ENCODE results near the gene OBSL1. TPM values are rescaled to one million over a fixed set of nuclear protein-coding genes. Genes with fewer than 3 reads are reported as not detected.
A peak's percentile ranks its signal among the peaks of the same experiment; 100 is the strongest.

Gene OBSL1
- total RNA-seq, 4 donors from 2014 or later = 47.9 to 72.9 (median 56.5) TPM

GRCh38 chr2:219553168-219553417, 18.2 kb downstream of the OBSL1 start:
- ATAC-seq = no peak
- DNase-seq = no peak
- TF ChIP-seq CTCF (IDR thresholded peaks at IDR 0.05 in 4 of 5, conservative IDR thresholded peaks at IDR 0.05 in 1 of 5) = no peak
- TF ChIP-seq POLR2A (IDR thresholded peaks at IDR 0.05) = no peak
- no peak overlapping the region for H3K27ac ChIP-seq
- H3K9me3 ChIP-seq = no peaks in the 10 kb centered on the region
- peak overlapping the region; percentile 57 to 67 (median 64) for H3K4me3 ChIP-seq
- intact Hi-C loops (cut with DNase I; ENCODE audit: low total_unique reads) = no loop called here
- in situ Hi-C loops (cut with MboI; ENCODE audit: low sequenced_read_pairs in 4 of 4) = no loop called here
- H3K36me3 ChIP-seq = peaks cover 0 to 3% of the 10 kb centered on the region in 2 donors
- no peaks in the 10 kb centered on the region for H3K27me3 ChIP-seq
- H3K4me1 ChIP-seq = peaks cover 8 to 17% of the 10 kb centered on the region in 2 donors

DNA sequence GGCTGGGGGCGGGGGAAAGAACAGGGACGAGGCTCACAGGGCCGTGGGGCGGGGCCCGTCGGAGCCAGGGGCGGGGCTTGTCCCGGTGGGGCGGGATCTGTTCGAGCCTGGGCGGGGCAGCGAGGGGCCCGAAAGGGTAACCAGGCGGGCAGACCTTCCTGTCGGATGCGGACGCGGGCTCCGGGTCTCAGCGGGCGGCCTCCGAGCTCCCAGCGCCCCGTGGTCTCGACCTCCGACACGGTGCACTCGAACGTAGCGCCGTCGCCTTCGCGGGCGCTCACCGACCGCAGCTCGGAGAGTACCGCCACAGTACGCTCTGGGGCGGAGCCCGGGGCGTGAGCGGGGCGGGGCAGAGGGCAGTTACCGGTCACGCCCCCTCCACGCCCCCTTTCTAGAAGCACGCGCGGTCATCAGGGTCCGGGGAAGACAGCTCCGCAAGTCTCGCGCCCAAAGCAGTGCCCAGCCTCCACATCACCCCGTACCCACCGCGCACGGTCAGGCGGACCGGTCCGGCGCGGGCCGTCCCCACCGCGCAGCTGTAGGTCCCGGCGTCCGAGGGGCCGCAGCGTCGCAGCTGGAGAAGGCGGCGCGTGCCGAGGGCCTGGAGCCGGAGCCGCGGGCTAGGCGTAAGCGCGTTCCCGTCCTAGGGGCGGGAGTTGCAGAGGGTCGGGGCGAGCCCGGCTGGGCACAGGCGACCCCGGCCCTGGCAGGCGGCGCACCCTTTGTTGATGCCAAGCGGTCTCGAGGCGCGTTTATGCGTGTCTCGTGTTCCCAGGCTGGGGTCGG, 18.8 kb downstream of the OBSL1 start:
- in situ Hi-C loops (cut with MboI; ENCODE audit: low sequenced_read_pairs in 4 of 4) = no loop called here
- H3K27me3 ChIP-seq = no peaks in the 10 kb centered on the region
- peaks cover 8 to 17% of the 10 kb centered on the region in 2 donors for H3K4me1 ChIP-seq
- TF ChIP-seq POLR2A (IDR thresholded peaks at IDR 0.05) = no peak
- no peaks in the 10 kb centered on the region for H3K9me3 ChIP-seq
- H3K27ac ChIP-seq = peak overlapping the region in 3 of 4 donors; percentile 28 to 45 (median 41)
- peak; percentile 65 to 73 for DNase-seq
- ATAC-seq = peak; percentile 93
- peaks cover 0 to 3% of the 10 kb centered on the region in 2 donors for H3K36me3 ChIP-seq
- peak overlapping the region; percentile 57 to 67 (median 64) for H3K4me3 ChIP-seq
- intact Hi-C loops (cut with DNase I; ENCODE audit: low total_unique reads) = no loop called here

GRCh38 chr2:219551441-219552381, 19.6 kb downstream of the OBSL1 start:
- intact Hi-C loops (cut with DNase I; ENCODE audit: low total_unique reads) = no loop called here
- Histone ChIP-seq H3K27ac (peak overlapping the region in 1 of 4 donors; percentile 45), H3K9me3 (no peaks in the 10 kb centered on the region), H3K4me1 (peaks cover 8 to 17% of the 10 kb centered on the region in 2 donors), H3K36me3 (no peaks in the 10 kb centered on the region), H3K4me3 (peak overlapping the region; percentile 57 to 67 (median 64)), H3K27me3 (no peaks in the 10 kb centered on the region)
- in situ Hi-C loops (cut with MboI; ENCODE audit: low sequenced_read_pairs in 4 of 4) = no loop called here
- TF ChIP-seq POLR2A (IDR thresholded peaks at IDR 0.05) = no peak
- no peak for TF ChIP-seq CTCF (IDR thresholded peaks at IDR 0.05 in 4 of 5, conservative IDR thresholded peaks at IDR 0.05 in 1 of 5)
- DNase-seq (no peak), ATAC-seq (no peak)

GRCh38 chr2:219549619-219550018, 21.7 kb downstream of the OBSL1 start:
- H3K27me3 ChIP-seq = no peaks in the 10 kb centered on the region
- intact Hi-C loops (cut with DNase I; ENCODE audit: low total_unique reads) = no loop called here
- H3K4me1 ChIP-seq = peaks cover 10 to 17% of the 10 kb centered on the region in 2 donors
- DNase-seq (no peak), ATAC-seq (no peak)
- H3K27ac ChIP-seq = no peak overlapping the region
- no peaks in the 10 kb centered on the region for H3K36me3 ChIP-seq
- no peak overlapping the region for H3K4me3 ChIP-seq
- H3K9me3 ChIP-seq = no peaks in the 10 kb centered on the region
- TF ChIP-seq CTCF (IDR thresholded peaks at IDR 0.05 in 4 of 5, conservative IDR thresholded peaks at IDR 0.05 in 1 of 5) (no peak), POLR2A (IDR thresholded peaks at IDR 0.05) (no peak)
- in situ Hi-C loops (cut with MboI; ENCODE audit: low sequenced_read_pairs in 4 of 4) = loop anchor here in 1 of 4 donors (25.0 kb wide), 1 partner anchor 262 kb away; the partner anchor contains the start of gene DNAJB2

- Histone ChIP-seq H3K27ac (no peak overlapping the region), H3K36me3 (no peaks in the 10 kb centered on the region), H3K27me3 (no peaks in the 10 kb centered on the region), H3K4me3 (no peak overlapping the region), H3K9me3 (no peaks in the 10 kb centered on the region), H3K4me1 (peaks cover 16 to 19% of the 10 kb centered on the region in 2 donors)
- TF ChIP-seq CTCF (IDR thresholded peaks at IDR 0.05 in 4 of 5, conservative IDR thresholded peaks at IDR 0.05 in 1 of 5) = no peak
- no peak for TF ChIP-seq POLR2A (IDR thresholded peaks at IDR 0.05)
- in situ Hi-C loops (cut with MboI; ENCODE audit: low sequenced_read_pairs in 4 of 4) = loop anchor here in 1 of 4 donors (25.0 kb wide), 1 partner anchor 262 kb away; the partner anchor contains the start of gene DNAJB2
- ATAC-seq (no peak), DNase-seq (no peak)
- intact Hi-C loops (cut with DNase I; ENCODE audit: low total_unique reads) = no loop called here
Observed at GRCh38 chr2:219548990-219549389, 22.3 kb downstream of the OBSL1 start.

Measured in gastrocnemius medialis (tissue), 4 donors.